Measurements from ENCODE around the gene USP15.

Gene USP15

GRCh38 chr12:62320054-62320453, 59.9 kb downstream of the USP15 start:
- no peak overlapping the region for H3K27ac ChIP-seq

DNA sequence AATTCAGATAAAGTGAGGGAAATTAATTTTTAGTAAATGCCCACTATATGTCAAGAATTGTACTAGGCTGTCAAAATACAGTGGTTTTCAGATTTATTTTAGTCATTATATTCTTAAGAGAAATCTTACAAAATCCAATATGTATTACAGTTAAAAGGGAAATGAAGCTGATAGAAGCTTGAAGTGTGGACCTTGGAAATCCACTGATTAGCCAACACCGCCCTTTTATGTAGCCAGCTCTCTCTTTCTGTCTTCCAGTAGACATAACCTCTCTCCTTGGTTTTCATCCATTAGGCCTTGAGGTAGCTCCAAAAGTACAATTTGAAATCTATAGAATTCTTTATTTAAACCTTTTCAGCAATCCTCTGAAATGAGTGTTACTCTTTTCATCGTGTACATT, 63.2 kb downstream of the USP15 start:
- H3K27ac ChIP-seq = no peak overlapping the region
- POLR2A ChIA-PET (ENCODE audit: low non-redundant PET) = no interaction called here
- TF ChIP-seq CTCF (conservative IDR thresholded peaks at IDR 0.05; ENCODE audit: low read depth) = no peak
- no peak for DNase-seq (ENCODE audit: low spot score)
- CTCF ChIA-PET = no interaction called here

More at GRCh38 chr12:62320054-62320453, 59.9 kb downstream of the USP15 start:
- no peak for TF ChIP-seq CTCF (conservative IDR thresholded peaks at IDR 0.05; ENCODE audit: low read depth)
- ChIA-PET CTCF (no interaction called here), POLR2A (ENCODE audit: low non-redundant PET) (no interaction called here)
- DNase-seq (ENCODE audit: low spot score) = no peak

GRCh38 chr12:62328296-62328921, 68.2 kb downstream of the USP15 start:
- TF ChIP-seq CTCF (conservative IDR thresholded peaks at IDR 0.05; ENCODE audit: low read depth) = no peak
- no peak overlapping the region for H3K27ac ChIP-seq
- ChIA-PET CTCF (interaction anchor here (0.7 kb wide), 1 partner anchor 44 kb away, joined by 3 read pairs; no protein-coding TSS in a partner anchor), POLR2A (ENCODE audit: low non-redundant PET) (no interaction called here)
- DNase-seq (ENCODE audit: low spot score) = no peak

DNA sequence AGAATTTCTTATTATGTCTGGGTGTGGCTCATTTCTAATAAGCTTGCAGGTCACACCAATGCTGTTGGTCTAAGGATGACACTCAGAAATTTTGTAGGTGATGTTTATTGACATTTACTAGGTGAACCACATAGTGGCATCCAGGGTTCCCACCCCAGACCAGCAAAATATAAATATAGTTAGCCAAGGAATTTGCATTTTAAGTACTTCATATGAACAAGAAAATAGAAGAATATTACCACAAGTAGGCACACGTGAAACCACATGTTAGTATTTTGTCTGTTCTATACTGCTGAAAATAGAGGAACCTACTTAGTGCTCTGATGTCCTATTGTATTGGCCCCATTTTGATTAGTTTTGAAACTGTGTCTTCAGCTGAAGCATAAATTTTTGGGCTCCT, 71.1 kb downstream of the USP15 start:
- H3K27ac ChIP-seq = no peak overlapping the region
- TF ChIP-seq CTCF (conservative IDR thresholded peaks at IDR 0.05; ENCODE audit: low read depth) = no peak
- DNase-seq (ENCODE audit: low spot score) = no peak
- CTCF ChIA-PET = no interaction called here
- POLR2A ChIA-PET (ENCODE audit: low non-redundant PET) = no interaction called here

- no peak for TF ChIP-seq CTCF (conservative IDR thresholded peaks at IDR 0.05; ENCODE audit: low read depth)
- CTCF ChIA-PET = no interaction called here
- POLR2A ChIA-PET (ENCODE audit: low non-redundant PET) = no interaction called here
- DNase-seq (ENCODE audit: low spot score) = peak; percentile 8
- H3K27ac ChIP-seq = no peak overlapping the region
Measured at GRCh38 chr12:62332598-62332997, 72.4 kb downstream of the USP15 start.

DNA sequence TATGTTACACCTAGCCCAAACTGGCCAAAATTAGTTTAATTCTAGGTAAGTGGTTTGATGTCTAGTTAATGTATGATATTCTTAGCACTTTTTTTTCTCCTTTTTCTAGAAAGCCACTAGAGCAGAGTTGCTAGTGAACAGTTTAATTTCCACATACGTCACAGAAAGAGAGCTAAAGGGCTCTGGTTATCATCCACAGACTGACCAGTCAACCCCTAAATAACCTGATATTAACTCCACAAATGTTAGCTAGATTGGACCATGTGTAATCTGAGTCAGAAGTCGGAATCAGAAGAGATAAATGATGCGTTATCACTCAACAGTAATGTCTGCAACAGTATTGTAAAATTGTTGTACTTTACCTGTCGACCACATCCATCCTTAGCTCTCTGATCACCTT, 74.9 kb downstream of the USP15 start:
- H3K27ac ChIP-seq = no peak overlapping the region
- CTCF ChIA-PET = no interaction called here
- DNase-seq (ENCODE audit: low spot score) = no peak
- POLR2A ChIA-PET (ENCODE audit: low non-redundant PET) = no interaction called here
- no peak for TF ChIP-seq CTCF (conservative IDR thresholded peaks at IDR 0.05; ENCODE audit: low read depth)

Measured in RWPE1 (cell line).